Activated CD8-positive, alpha-beta memory T cell treated with anti-CD3 and anti-CD28 coated beads for 48 hours (primary cell): ENCODE results near the gene SMYD1.

ENCODE experiments used
- DNase-seq, 3 experiments: peaks; one replicate each; pipeline ENCODE4 v3.0.0-alpha.2; 2020; ENCODE audit warnings: low read depth in 2 of 3, low spot score in 2 of 3

The SMYD1 gene

GRCh38 chr2:88055371-88056128 is 12.1 kb upstream of the SMYD1 start, which contains the start of gene KRCC1:
Gene KRCC1, minus strand, starts transcription at chr2:88055783. Its CDS starts 27,220 bp downstream, at chr2:88028563.
- DNase-seq = peak; percentile 77 to 91 (median 83)

- DNase-seq = no peak
These were observed 10.2 kb upstream of the SMYD1 start for GRCh38 chr2:88057437-88057844.

DNA sequence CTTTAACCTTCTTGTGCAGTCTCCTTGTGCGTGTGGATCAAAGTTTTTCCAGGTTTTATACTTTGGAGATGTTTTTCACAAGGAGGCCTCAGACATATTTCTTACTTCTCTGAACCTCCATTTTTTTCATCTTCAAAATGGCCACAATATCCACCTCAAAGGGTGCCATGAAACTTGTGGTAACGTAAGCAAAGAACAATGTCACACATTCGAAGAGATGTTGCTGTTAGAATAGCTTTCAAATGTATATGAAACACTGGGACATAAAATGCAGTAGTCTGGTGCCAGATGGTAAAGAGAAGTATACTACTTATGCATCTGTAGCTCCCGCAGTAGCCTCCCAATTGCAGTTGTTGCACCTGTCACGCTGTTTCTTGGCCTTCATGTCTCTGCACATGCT is 9.4 kb upstream of the SMYD1 start:
- no peak for DNase-seq

GRCh38 chr2:88059979-88060906 is 7.4 kb upstream of the SMYD1 start:
- no peak for DNase-seq

DNA sequence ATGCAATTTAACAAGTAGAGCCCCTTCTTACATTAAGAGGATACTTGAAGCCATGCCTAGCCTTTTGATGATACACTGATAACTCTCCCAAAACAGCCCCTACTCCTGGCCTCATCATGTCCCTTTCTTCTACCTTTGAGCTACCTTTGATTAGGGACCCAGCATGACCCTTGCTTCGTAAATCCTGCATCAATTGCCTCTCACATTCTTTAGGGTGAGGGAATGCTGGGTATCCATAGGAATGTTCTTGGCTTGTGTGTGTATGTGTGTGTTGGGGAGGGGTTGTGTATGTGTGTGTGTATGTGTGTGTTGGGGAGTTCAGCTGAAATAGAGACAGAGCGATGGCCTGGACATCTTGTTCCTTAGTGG is 6.7 kb upstream of the SMYD1 start:
- no peak for DNase-seq

- no peak for DNase-seq
These were observed 6.3 kb upstream of the SMYD1 start for GRCh38 chr2:88061295-88061694.

DNA sequence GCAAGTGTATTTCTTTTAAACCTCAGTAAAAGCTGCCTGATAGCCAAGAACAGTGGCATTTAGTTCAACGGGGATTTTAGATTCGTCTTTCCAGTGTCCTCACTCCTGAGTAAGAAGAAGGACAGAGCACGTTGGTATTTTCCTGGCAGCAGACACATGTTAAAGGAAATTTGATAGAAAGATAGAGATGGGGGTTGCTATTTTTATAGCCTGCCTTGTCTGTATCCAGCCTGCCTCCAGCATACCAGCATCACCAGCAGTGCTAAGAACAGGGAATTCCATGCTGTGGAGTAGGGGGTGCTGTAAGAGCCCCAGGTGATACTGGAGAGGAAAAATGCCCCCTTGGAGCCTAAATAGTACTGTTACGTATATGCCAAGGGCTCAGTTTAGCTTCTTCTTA is 1.1 kb upstream of the SMYD1 start:
- no peak for DNase-seq

DNA sequence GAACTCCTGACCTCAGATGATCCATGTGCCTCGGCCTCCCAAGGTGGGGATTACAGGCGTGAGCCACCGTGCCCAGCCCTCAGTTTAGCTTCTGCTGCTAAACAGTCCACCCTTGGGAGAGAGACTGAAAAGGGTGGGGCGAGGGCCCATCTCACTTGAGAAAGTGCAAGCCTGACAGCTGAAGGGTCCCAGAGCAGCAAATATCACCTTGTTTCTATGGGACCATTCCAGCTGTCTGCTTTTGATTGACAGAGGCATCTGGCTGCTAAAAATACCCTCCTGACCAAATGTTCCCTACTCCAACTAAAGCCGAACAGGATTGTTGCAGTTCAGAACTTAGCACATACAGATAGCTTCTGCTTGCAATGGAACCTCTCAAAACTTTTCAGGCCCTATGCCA is 436 bp upstream of the SMYD1 start:
- no peak for DNase-seq

GRCh38 chr2:88068044-88068443 is 419 bp downstream of the SMYD1 start:
- DNase-seq = no peak

- DNase-seq = no peak
These were observed 1.5 kb downstream of the SMYD1 start for GRCh38 chr2:88069117-88069516.

DNA sequence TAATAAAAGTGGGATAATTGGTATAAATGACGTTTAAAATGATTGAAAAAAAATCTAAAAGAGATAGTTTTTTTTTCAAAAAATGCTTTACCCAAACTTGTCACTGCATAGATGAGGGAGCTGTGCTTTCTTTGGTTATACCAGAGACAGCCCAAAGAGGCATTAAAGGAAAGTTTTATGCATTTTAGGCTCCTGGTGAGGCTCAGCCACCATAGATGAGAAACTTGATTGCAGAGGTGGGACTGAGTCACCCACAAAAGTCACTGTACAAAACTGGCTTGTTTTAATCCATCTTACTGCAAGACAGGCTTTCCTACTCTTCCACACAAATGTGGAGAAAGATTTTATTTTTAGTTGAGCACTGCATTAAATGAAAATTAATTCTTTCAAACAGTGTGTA is 2.4 kb downstream of the SMYD1 start:
- no peak for DNase-seq

DNA sequence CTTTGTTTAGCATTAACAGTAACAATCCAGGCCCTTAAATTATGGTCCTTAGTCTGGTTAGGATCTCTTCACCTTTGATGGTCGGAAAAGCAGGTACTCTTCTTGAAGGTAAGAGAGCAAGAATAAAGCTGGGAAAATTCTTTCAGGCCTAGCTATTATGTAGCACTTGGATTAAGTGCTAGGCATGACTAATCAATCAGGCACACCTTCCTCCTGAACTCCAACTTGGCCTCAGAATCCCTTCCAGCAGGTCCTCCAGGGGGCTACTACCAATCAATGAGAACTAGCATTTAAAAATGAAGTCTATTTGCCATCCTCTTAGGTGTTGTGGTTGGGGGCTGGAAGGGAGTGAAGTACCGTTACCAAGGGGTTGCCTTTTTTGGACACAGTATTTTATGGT is 3.7 kb downstream of the SMYD1 start:
- DNase-seq = no peak

- DNase-seq = no peak
These were observed 6.5 kb downstream of the SMYD1 start for GRCh38 chr2:88074150-88074549.

DNA sequence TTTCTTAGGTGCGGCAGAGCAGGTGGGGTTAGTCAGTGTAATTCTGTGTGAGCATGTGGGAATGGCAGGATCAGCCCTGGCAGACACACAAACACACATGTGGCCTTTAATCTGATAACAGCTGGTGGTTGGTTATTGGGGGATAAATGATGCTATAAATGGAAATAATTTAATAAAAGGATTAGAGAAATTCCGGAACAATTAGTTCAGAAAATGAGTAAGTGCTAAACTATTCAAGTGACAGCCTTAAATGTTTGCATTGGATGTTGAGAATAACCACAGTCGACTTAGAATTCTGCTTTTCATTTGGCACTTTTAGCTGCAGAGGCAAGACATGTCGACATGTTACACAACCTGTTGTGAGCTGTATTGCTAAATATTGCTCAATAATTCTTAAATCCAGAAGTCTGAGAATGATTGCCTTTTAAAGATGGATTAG is 7.2 kb downstream of the SMYD1 start:
- no peak for DNase-seq

- DNase-seq = no peak
These were observed 9.5 kb downstream of the SMYD1 start for GRCh38 chr2:88077080-88077479.

GRCh38 chr2:88078643-88079172 is 11.1 kb downstream of the SMYD1 start:
- no peak for DNase-seq

DNA sequence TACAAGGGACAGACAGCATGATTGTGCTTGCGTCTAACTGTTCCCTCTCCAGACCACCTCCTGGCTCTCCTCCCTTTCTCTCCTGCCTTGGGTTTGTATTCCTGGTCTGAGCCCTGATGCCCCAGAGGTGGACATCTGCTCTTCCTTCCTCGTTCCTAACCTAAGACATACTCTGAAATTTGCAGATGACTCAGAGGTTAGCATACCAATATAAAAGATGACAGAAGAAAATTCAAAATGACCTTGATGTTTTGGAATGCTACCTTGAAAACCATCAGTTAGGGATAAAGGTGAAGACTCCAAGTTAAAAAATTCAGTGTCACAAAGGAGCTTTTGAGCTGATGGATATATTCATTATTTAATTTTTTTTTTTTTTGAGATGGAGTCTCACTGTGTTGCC is 12.9 kb downstream of the SMYD1 start:
- no peak for DNase-seq

DNA sequence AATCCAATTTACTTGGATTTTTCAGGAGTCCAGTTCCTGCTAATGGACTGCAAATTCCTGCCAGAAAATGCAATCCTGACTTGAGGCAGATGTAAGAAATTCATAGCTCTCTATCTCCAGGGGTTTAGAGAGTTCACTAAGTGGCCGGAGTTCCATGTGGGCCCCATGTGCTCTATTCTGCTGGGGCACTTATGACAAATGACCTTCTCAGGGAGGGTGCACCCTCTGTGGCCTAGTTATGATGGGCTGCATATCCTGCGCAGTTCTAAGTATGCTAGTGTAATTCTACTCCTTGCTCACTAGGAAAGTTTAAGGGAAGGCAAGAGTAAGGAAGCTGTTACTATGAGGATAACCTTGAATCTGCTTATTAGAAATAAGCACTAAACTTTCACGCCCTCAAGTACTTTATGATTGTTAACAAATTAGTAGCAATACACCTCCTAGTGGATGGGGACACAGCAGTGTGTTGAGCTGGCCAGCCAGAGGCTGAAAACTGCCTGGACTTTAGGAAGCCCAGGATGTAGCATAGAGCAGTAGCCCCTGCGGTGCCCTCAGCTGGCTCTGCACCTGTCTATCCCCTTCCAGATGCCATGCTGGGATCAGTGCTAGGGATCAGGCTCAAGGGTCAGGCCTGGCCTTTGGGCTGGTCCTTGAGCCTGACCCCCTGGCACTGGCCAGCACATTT is 14.4 kb downstream of the SMYD1 start:
- DNase-seq = no peak

GRCh38 chr2:88082781-88083180 is 15.2 kb downstream of the SMYD1 start:
- DNase-seq = no peak

GRCh38 chr2:88085099-88085498 is 17.5 kb downstream of the SMYD1 start:
- no peak for DNase-seq

DNA sequence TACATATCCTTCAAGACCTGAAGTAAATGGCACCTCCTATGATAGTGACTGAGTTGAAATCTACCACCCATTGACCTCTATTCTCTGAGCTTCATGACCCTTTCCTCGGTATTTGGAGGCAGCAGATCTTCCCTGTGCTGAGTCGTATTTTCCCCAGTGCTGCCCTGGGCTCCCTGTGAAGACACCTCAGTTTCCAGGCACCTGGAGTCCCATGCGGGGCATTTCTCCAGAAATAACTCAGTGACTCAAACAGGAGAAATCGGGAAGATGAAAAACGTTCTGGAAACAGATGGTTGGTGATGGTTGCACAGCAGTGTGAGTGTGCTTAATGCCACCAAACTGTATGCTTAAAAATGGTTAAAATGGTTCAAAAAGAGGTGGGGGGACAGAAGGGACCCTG is 18.0 kb downstream of the SMYD1 start:
- no peak for DNase-seq
